A673 (cell line): Measurements from ENCODE around the gene NDOR1.

Experiments
- EZH2 ChIP-seq: fragments of 200-600 bp; sonication (generic); IDR thresholded peaks from 2 replicates; pipeline ENCODE4 v1.6.1; 2017; ENCODE audit warnings: borderline replicate concordance, low read depth, mild to moderate bottlenecking, mixed read lengths, antibody characterized with exemption, low read length; ENCODE audit not compliant: poor library complexity, severe bottlenecking
- TF ChIP-seq, protein P1 (sequence below): fragments of 300-800, 200-600 bp; sonication (generic); conservative IDR thresholded peaks from 2 replicates; pipeline ENCODE4 v1.5.1; 2017; ENCODE audit warnings: low read depth, mild to moderate bottlenecking, antibody characterized with exemption, low read length, moderate library complexity, mixed read lengths

DNA sequence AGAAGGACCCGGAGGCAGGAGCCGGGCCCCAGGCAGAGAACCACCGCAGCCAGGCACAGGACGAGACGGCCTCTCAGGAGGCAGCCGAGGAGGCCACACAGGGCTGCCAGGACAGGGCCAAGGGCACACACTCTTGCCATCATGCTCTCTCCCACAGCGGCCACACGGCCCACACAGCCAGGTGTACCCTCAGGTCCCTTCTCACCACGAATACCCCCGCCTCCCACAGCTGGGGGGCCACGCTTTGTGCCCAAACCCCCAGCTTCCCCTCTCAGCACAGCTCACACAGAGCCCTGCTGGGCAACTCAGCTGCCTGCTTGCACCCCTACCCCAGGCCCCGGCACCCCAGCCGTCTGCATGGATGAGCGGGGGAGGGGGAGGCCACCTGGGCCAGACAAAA, 11.7 kb upstream of the NDOR1 start:
- TF ChIP-seq, protein P1, sequence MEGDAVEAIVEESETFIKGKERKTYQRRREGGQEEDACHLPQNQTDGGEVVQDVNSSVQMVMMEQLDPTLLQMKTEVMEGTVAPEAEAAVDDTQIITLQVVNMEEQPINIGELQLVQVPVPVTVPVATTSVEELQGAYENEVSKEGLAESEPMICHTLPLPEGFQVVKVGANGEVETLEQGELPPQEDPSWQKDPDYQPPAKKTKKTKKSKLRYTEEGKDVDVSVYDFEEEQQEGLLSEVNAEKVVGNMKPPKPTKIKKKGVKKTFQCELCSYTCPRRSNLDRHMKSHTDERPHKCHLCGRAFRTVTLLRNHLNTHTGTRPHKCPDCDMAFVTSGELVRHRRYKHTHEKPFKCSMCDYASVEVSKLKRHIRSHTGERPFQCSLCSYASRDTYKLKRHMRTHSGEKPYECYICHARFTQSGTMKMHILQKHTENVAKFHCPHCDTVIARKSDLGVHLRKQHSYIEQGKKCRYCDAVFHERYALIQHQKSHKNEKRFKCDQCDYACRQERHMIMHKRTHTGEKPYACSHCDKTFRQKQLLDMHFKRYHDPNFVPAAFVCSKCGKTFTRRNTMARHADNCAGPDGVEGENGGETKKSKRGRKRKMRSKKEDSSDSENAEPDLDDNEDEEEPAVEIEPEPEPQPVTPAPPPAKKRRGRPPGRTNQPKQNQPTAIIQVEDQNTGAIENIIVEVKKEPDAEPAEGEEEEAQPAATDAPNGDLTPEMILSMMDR: no peak
- no peak for TF ChIP-seq EZH2
